Hepatic stellate cell (primary cell): ENCODE data around the gene NSG1.
A peak's percentile ranks its signal among the peaks of the same experiment; 100 is the strongest.
"Not testable (repeated sequence)": the region's sequence is repeated elsewhere in the genome, so short reads cannot be mapped to it uniquely, and the experiment has no call there.

ENCODE experiments used
- DNase-seq: peaks from one replicate; pipeline ENCODE4 v3.0.0; 2011; ENCODE audit warnings: low spot score

NSG1 gene

GRCh38 chr4:4386736-4387392 lies at the start of gene NSG1:
Gene NSG1, plus strand, starts transcription at chr4:4387102. Its CDS starts 528 bp downstream, at chr4:4387630.
- no peak for DNase-seq

- no peak for DNase-seq
These were observed 48.5 kb upstream of the NSG1 start for GRCh38 chr4:4338210-4339001.

GRCh38 chr4:4339504-4340085 lies 47.3 kb upstream of the NSG1 start:
- peak; percentile 34 for DNase-seq

- no peak for DNase-seq
These were observed 44.8 kb upstream of the NSG1 start for GRCh38 chr4:4341861-4342650.

GRCh38 chr4:4343038-4343437 lies 43.9 kb upstream of the NSG1 start:
- no peak for DNase-seq

- DNase-seq = no peak
These were observed 41.9 kb upstream of the NSG1 start for GRCh38 chr4:4344915-4345527.

- DNase-seq = no peak
These were observed 39.3 kb upstream of the NSG1 start for GRCh38 chr4:4347585-4347984.

GRCh38 chr4:4348585-4348984 lies 38.3 kb upstream of the NSG1 start:
- not testable (repeated sequence) for DNase-seq

- no peak for DNase-seq
These were observed 37.0 kb upstream of the NSG1 start for GRCh38 chr4:4349867-4350266.

GRCh38 chr4:4350909-4351308 lies 36.0 kb upstream of the NSG1 start:
- DNase-seq = no peak

GRCh38 chr4:4355302-4355701 lies 31.6 kb upstream of the NSG1 start:
- DNase-seq = no peak

- peak; percentile 36 for DNase-seq
These were observed 30.5 kb upstream of the NSG1 start for GRCh38 chr4:4356106-4357041.

- no peak for DNase-seq
These were observed 28.6 kb upstream of the NSG1 start for GRCh38 chr4:4358093-4358854.

- no peak for DNase-seq
These were observed 25.0 kb upstream of the NSG1 start for GRCh38 chr4:4361883-4362282.

GRCh38 chr4:4362991-4363697 lies 23.8 kb upstream of the NSG1 start:
- no peak for DNase-seq

- no peak for DNase-seq
These were observed 22.8 kb upstream of the NSG1 start for GRCh38 chr4:4364061-4364460.

- DNase-seq = no peak
These were observed 22.3 kb upstream of the NSG1 start for GRCh38 chr4:4364486-4365208.

- no peak for DNase-seq
These were observed 17.9 kb upstream of the NSG1 start for GRCh38 chr4:4368809-4369580.
